Measurements from ENCODE around the gene CLDN5. TPM values are rescaled to one million over a fixed set of nuclear protein-coding genes. Genes with fewer than 3 reads are reported as not detected.

CLDN5 gene
- total and polyA plus RNA-seq, 9 donors: 0.48 to 211 (median 35.6) TPM

DNA sequence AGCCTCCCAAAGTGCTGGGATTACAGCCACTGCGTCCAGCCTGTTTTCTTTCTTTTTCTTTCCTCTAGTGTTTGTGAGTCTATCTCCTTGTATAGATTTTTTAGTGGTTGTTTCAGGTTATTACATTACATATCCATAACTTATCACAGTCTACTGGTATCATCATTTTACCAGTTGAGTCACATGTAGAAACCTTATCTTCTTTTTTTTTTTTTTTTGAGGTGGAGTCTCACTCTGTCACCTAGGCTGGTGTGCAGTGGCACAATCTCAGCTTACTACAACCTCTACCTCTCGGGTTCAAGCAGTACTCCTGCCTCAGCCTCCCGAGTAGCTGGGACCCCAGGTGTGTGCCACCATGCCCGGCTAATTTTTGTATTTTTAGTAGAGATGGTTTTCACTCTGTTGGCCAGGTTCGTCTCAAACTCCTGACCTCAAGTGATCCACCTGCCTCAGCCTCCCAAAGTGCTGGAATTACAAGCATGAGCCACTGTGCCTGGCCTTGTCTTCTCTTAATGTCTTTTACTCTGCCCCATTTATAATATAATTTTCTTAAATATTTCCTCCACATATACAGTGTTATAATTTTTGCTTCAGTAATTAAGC is 33.5 kb downstream of the CLDN5 start:
- DNase-seq: no peak
- Histone ChIP-seq H3K27ac (no peak overlapping the region), H3K36me3 (no peaks in the 10 kb centered on the region), H3K4me3 (no peak overlapping the region), H3K9me3 (no peaks in the 10 kb centered on the region), H3K27me3 (no peaks in the 10 kb centered on the region), H3K4me1 (ENCODE audit: insufficient read depth) (no peaks in the 10 kb centered on the region)
- 89 to 95% (median 93%) methylated on average over 5 of the region's 5 CpGs for WGBS, 3 donors
- no peak for TF ChIP-seq POLR2A (IDR thresholded peaks at IDR 0.05)
- TF ChIP-seq, protein P1, sequence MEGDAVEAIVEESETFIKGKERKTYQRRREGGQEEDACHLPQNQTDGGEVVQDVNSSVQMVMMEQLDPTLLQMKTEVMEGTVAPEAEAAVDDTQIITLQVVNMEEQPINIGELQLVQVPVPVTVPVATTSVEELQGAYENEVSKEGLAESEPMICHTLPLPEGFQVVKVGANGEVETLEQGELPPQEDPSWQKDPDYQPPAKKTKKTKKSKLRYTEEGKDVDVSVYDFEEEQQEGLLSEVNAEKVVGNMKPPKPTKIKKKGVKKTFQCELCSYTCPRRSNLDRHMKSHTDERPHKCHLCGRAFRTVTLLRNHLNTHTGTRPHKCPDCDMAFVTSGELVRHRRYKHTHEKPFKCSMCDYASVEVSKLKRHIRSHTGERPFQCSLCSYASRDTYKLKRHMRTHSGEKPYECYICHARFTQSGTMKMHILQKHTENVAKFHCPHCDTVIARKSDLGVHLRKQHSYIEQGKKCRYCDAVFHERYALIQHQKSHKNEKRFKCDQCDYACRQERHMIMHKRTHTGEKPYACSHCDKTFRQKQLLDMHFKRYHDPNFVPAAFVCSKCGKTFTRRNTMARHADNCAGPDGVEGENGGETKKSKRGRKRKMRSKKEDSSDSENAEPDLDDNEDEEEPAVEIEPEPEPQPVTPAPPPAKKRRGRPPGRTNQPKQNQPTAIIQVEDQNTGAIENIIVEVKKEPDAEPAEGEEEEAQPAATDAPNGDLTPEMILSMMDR (IDR thresholded peaks at IDR 0.05): no peak
- no peak for TF ChIP-seq EP300 (IDR thresholded peaks at IDR 0.05)
- intact Hi-C loops (cut with DNase I): no loop called here

DNA sequence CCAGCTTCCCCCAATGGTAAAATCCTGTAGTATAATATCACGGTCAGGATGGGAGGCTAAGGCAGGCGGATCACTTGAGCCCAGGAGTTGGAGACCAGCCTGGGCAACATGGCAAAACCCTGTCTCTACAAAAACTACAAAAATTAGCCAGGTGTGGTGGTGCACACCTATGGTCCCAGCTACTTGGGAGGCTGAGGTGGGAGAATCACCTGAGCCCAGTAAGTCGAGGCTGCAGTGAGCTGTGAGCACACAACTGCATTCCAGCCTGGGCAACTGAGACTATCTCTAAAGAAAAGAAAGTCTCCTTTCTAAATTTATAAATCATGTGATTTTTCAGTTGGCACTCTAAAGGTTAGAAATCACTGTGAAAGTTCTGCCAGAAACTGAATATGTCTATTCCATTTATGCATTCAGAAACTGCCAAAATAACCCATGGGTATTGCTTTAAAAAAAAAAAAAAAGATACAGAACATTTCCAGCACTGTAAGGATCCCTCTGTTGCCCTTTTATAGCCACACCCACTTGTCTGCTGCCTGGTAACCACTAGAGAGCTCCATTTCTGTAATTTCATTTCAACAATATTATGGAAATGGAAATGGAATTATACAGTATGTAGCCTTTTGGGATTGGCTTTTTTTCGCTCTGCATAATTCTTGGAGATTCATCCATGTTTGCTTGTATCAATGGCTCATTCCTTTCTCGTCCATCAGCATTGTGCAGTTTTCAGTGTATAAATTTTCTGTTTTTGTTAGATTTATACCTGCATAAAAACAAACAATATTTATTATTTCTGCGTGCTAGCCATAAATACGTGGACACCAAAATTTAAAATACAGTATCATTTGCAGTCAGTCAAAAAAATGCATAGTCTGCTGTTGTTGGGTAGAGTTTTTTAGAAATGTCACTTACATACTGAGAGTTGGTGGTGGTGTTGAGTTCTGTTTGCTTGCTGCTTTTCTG is 35.0 kb downstream of the CLDN5 start:
- Histone ChIP-seq H3K4me1 (ENCODE audit: insufficient read depth) (no peaks in the 10 kb centered on the region), H3K36me3 (no peaks in the 10 kb centered on the region), H3K4me3 (no peak overlapping the region), H3K27me3 (no peaks in the 10 kb centered on the region), H3K27ac (no peak overlapping the region), H3K9me3 (no peaks in the 10 kb centered on the region)
- intact Hi-C loops (cut with DNase I): no loop called here
- DNase-seq: no peak
- TF ChIP-seq EP300 (IDR thresholded peaks at IDR 0.05): no peak
- TF ChIP-seq POLR2A (IDR thresholded peaks at IDR 0.05): no peak
- TF ChIP-seq, protein P1 (IDR thresholded peaks at IDR 0.05): no peak
- WGBS, 3 donors: 73 to 78% (median 76%) methylated on average over 7 of the region's 7 CpGs

DNA sequence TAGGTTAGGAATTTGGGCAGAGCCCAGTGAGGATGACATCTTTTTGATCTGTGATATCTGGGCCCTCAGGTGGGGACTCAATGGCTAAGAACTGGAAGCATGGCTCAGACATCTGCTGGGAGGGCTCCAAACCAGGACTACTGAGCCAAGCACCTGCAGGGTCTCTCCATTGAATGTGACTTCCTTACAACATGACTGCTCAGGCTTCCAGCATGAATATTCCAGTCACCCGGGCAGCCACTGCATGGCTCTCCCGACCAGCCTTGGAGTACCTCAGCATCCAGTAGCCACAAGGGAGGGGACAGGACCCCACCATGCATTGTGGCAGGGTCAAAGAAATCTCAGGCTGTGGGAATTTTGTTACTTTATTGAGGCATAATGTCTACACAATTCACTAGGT is 35.9 kb downstream of the CLDN5 start:
- TF ChIP-seq POLR2A (IDR thresholded peaks at IDR 0.05): no peak
- TF ChIP-seq, protein P1 (IDR thresholded peaks at IDR 0.05): no peak
- no peak for TF ChIP-seq EP300 (IDR thresholded peaks at IDR 0.05)
- Histone ChIP-seq H3K9me3 (no peaks in the 10 kb centered on the region), H3K4me1 (ENCODE audit: insufficient read depth) (no peaks in the 10 kb centered on the region), H3K27ac (no peak overlapping the region), H3K4me3 (no peak overlapping the region), H3K27me3 (no peaks in the 10 kb centered on the region), H3K36me3 (no peaks in the 10 kb centered on the region)
- intact Hi-C loops (cut with DNase I): no loop called here
- 81 to 95% (median 93%) methylated on average over 2 of the region's 2 CpGs for WGBS, 3 donors
- no peak for DNase-seq

DNA sequence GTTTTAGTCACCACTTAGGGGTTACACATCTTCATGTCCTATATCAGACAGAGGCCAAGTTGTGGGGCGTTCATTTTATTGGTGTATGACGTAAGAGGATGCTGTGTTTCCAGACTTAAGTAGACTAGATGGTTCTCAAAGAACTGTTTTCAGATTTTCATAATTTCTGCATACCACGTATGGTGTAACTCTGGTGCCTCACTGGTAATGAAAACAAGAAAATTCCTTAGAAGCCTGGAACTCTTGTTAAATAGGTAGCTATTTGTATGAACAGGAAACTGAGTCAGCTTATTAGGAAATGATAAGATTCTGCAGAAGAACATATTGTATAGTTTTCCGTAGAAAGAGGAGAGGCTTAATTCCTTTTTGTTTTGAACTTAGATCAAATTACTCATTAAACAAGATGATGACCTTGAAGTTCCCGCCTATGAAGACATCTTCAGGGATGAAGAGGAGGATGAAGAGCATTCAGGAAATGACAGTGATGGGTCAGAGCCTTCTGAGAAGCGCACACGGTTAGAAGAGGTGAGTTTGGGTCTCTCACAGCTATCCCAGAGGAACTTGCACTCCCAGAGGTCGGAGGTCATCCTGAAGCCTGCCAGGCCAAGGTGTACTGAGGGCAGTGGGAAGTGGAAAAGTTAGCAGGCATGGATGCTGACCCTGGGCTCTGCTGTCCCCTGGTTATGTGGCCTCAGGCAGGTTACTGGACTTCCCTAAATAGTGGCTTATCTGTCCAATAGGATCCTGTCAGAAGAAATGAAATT is 40.5 kb downstream of the CLDN5 start:
- no peaks in the 10 kb centered on the region for H3K36me3 ChIP-seq
- WGBS, 3 donors: 71 to 82% (median 75%) methylated on average over 8 of the region's 8 CpGs
- H3K27me3 ChIP-seq: no peaks in the 10 kb centered on the region
- no peak overlapping the region for H3K27ac ChIP-seq
- H3K4me3 ChIP-seq: no peak overlapping the region
- TF ChIP-seq EP300 (IDR thresholded peaks at IDR 0.05) (no peak), POLR2A (IDR thresholded peaks at IDR 0.05) (no peak)
- TF ChIP-seq, protein P1 (IDR thresholded peaks at IDR 0.05): no peak
- no peaks in the 10 kb centered on the region for H3K9me3 ChIP-seq
- intact Hi-C loops (cut with DNase I): no loop called here
- DNase-seq: no peak
- H3K4me1 ChIP-seq (ENCODE audit: insufficient read depth): peaks cover 4% of the 10 kb centered on the region
